MM.1S (cell line): ENCODE data around the gene DNAH11.
"Not testable (repeated sequence)": the region's sequence is repeated elsewhere in the genome, so short reads cannot be mapped to it uniquely, and the experiment has no call there.

Experiments used
- DNase-seq: peaks from one replicate; pipeline ENCODE4 v3.0.0-alpha.2; 2015
- H2AFZ ChIP-seq: fragments of 300-600 bp; sonication (generic); 2 replicates; pipeline ENCODE4 v1.6.0; 2016; ENCODE audit warnings: antibody characterized with exemption, low read length
- H3F3A ChIP-seq: fragments of 300-600 bp; sonication (generic); 2 replicates; pipeline ENCODE4 v1.6.1; 2016; ENCODE audit warnings: mild to moderate bottlenecking, antibody characterized with exemption, low read length, moderate library complexity, mixed read lengths; ENCODE audit not compliant: insufficient read depth
- H3K27ac ChIP-seq: fragments of 300-600 bp; sonication (generic); 2 replicates; pipeline ENCODE4 v1.5.1; 2016; ENCODE audit warnings: mild to moderate bottlenecking, low read length
- H3K27me3 ChIP-seq: fragments of 300-600 bp; sonication (generic); replicated peaks from 2 replicates; pipeline ENCODE4 v1.6.0; 2016; ENCODE audit warnings: low read length; ENCODE audit not compliant: insufficient read depth
- H3K36me3 ChIP-seq: fragments of 300-600 bp; sonication (generic); replicated peaks from 2 replicates; pipeline ENCODE4 v1.6.1; 2016; ENCODE audit warnings: mild to moderate bottlenecking, low read length, mixed read lengths; ENCODE audit not compliant: insufficient read depth
- H3K4me1 ChIP-seq: fragments of 300-600 bp; sonication (generic); 2 replicates; pipeline ENCODE4 v1.6.1; 2016; ENCODE audit warnings: low read length, mixed read lengths
- H3K4me2 ChIP-seq: fragments of 300-600 bp; sonication (generic); 2 replicates; pipeline ENCODE4 v1.6.0; 2016; ENCODE audit warnings: low read depth, low read length
- H3K4me3 ChIP-seq: fragments of 300-600 bp; sonication (generic); 2 replicates; pipeline ENCODE4 v1.5.1; 2016; ENCODE audit warnings: low read length, mixed read lengths
- H3K79me2 ChIP-seq: fragments of 300-600 bp; sonication (generic); 2 replicates; pipeline ENCODE4 v1.6.1; 2016; ENCODE audit warnings: mixed run types, low read length, mixed read lengths
- H3K9ac ChIP-seq: fragments of 300-600 bp; sonication (generic); 2 replicates; pipeline ENCODE4 v1.6.1; 2016; ENCODE audit warnings: low read length, mixed read lengths
- H3K9me2 ChIP-seq: fragments of 300-600 bp; sonication (generic); replicated peaks from 2 replicates; pipeline ENCODE4 v1.6.1; 2016; ENCODE audit warnings: mild to moderate bottlenecking, low read length, mixed read lengths; ENCODE audit not compliant: insufficient read depth
- H3K9me3 ChIP-seq: fragments of 300-600 bp; sonication (generic); replicated peaks from 2 replicates; pipeline ENCODE4 v1.6.1; 2016; ENCODE audit warnings: mild to moderate bottlenecking, low read length, mixed read lengths; ENCODE audit not compliant: insufficient read depth
- H4K20me1 ChIP-seq: fragments of 300-600 bp; sonication (generic); 2 replicates; pipeline ENCODE4 v1.6.1; 2016; ENCODE audit warnings: mild to moderate bottlenecking, low read length, moderate library complexity, mixed read lengths; ENCODE audit not compliant: insufficient read depth
- CTCF ChIP-seq: fragments of 300-600 bp; sonication (generic); IDR thresholded peaks from 2 replicates; pipeline ENCODE4 v1.5.1; 2016; ENCODE audit warnings: antibody characterized with exemption, low read length, mixed read lengths
- EZH2 ChIP-seq: fragments of 300-600 bp; sonication (generic); optimal IDR thresholded peaks from 2 replicates; pipeline ENCODE3; 2017; ENCODE audit warnings: low read depth, mild to moderate bottlenecking, antibody characterized with exemption, low read length, mixed read lengths
- EZH2phosphoT487 ChIP-seq: fragments of 300-600 bp; sonication (generic); IDR thresholded peaks from 2 replicates; pipeline ENCODE4 v1.6.1; 2018; ENCODE audit warnings: antibody characterized with exemption, low read length

DNAH11 gene

DNA sequence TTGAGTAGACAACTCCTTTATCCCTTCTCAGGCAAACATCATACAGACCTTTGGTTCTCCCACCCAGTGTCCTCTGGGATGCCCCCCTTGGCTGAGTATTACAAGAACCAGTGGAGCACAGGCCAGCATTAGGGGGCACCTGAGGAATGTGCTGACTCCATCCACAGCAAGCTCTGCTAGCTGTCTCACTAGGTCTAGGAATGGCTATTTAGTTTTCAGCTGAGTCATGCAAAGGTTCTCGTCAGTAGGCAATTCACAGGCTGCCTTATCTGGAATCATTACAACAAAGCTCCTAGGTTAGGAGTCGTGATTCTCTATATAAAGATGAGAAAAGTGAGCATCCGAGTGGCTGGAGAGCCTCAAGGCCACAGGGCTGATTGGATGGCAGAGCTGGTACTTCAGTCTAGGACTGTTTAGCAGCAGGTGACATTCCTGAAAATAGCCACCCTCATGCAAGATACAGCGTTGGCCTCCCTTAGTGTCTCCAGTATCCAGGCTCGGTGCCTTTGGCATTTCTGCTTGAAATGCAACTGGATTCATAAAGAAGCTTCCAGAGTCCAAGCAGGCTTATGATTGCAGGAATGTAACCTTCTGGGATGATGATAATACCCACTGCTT lies 327.1 kb downstream of the DNAH11 start:
- Histone ChIP-seq H3K9me2 (no peaks in the 10 kb centered on the region), H3K4me3 (no peak overlapping the region), H3K79me2 (no peaks in the 10 kb centered on the region), H3K9ac (no peak overlapping the region), H3K4me2 (no peak overlapping the region), H3K27ac (no peak overlapping the region), H3K4me1 (no peaks in the 10 kb centered on the region), H3K9me3 (no peaks in the 10 kb centered on the region), H4K20me1 (no peaks in the 10 kb centered on the region), H2AFZ (no peak overlapping the region), H3F3A (no peaks in the 10 kb centered on the region), H3K27me3 (no peaks in the 10 kb centered on the region), H3K36me3 (no peaks in the 10 kb centered on the region)
- TF ChIP-seq EZH2 (no peak), CTCF (no peak), EZH2phosphoT487 (no peak)
- DNase-seq: no peak

GRCh38 chr7:21883069-21883468 lies 340.2 kb downstream of the DNAH11 start:
- no peaks in the 10 kb centered on the region for H3K9me2 ChIP-seq
- H2AFZ ChIP-seq: no peak overlapping the region
- no peaks in the 10 kb centered on the region for H3F3A ChIP-seq
- TF ChIP-seq EZH2phosphoT487 (no peak), CTCF (no peak)
- H3K4me1 ChIP-seq: no peaks in the 10 kb centered on the region
- H3K9ac ChIP-seq: no peak overlapping the region
- H3K36me3 ChIP-seq: no peaks in the 10 kb centered on the region
- H3K4me2 ChIP-seq: no peak overlapping the region
- H3K79me2 ChIP-seq: no peaks in the 10 kb centered on the region
- no peak overlapping the region for H3K27ac ChIP-seq
- no peak overlapping the region for H3K4me3 ChIP-seq
- H3K27me3 ChIP-seq: no peaks in the 10 kb centered on the region
- no peak for DNase-seq
- no peaks in the 10 kb centered on the region for H3K9me3 ChIP-seq
- no peaks in the 10 kb centered on the region for H4K20me1 ChIP-seq

DNA sequence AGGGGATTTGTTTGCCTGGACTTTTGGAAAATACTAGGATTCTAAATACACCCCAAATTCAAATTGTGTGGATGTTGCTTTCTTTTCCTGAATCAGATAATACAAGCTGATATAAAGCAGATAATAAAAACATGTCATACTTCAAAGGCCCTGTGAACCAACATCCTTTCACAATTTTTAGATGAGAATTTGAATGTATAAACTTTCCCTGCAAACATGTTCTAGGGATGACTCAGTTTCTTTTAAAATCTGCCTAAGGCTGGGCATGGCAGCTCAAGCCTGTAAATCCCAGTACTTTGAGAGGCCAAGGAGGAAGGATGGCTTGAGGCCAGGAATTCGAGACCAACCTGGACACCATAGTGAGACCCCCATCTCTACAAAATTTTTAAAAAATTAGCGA lies 340.7 kb downstream of the DNAH11 start:
- not testable (repeated sequence) for H3K79me2 ChIP-seq, H3K27me3 ChIP-seq, DNase-seq, H3K4me2 ChIP-seq, H3K4me3 ChIP-seq, H3K9me2 ChIP-seq, H3K4me1 ChIP-seq, H4K20me1 ChIP-seq, H3K27ac ChIP-seq, H2AFZ ChIP-seq, H3K9ac ChIP-seq, H3K36me3 ChIP-seq, H3K9me3 ChIP-seq, H3F3A ChIP-seq

DNA sequence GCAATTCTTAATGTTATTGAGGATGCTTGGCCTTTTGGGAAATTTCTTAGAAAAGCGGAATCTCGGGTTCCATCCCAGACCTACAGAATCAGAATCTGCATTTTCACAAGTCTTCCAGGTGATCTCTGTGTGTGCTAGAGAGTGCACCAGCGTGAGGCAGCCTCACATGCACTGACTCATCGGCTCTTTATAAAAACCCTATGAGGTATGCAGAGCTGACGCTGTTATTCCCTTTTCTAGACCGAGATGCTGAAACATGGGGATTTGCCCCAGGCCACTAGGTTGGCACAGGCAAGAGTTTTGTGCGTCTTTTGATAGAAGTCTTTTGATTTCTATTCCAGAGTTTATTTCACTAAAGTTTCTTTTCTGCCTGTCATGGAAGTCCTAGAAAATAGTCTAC lies 341.7 kb downstream of the DNAH11 start:
- Histone ChIP-seq H3K27ac (no peak overlapping the region), H3K4me2 (no peak overlapping the region), H3K9ac (no peak overlapping the region), H3K9me3 (no peaks in the 10 kb centered on the region), H3K4me1 (no peaks in the 10 kb centered on the region), H3K27me3 (no peaks in the 10 kb centered on the region), H3K9me2 (no peaks in the 10 kb centered on the region), H3K36me3 (no peaks in the 10 kb centered on the region), H3K4me3 (no peak overlapping the region), H4K20me1 (no peaks in the 10 kb centered on the region), H2AFZ (no peak overlapping the region), H3K79me2 (no peaks in the 10 kb centered on the region), H3F3A (no peaks in the 10 kb centered on the region)
- no peak for TF ChIP-seq EZH2
- no peak for TF ChIP-seq CTCF
- TF ChIP-seq EZH2phosphoT487: no peak
- no peak for DNase-seq
